PFSK-1 (cell line): ENCODE results near the gene CORIN.

Experiments used
- FOXP2 ChIP-seq: optimal IDR thresholded peaks from 2 replicates; pipeline ENCODE3; 2011; ENCODE audit warnings: borderline replicate concordance, control low read depth, inconsistent platforms; ENCODE audit not compliant: insufficient read depth; ENCODE audit errors: extremely low read length, extremely low read depth
- POLR2AphosphoS5 ChIP-seq: IDR thresholded peaks from 2 replicates; pipeline ENCODE4 v1.6.1; 2012; ENCODE audit warnings: low read depth, mild to moderate bottlenecking, control low read depth, low read length, moderate library complexity
- REST ChIP-seq, 2 experiments: IDR thresholded peaks; 2 replicates each; pipeline versions ENCODE4 v1.6.1 to v1.8.0; 2011 to 2012; ENCODE audit warnings: low read depth in 2 of 2, low read length in 2 of 2, control low read depth in 1 of 2, inconsistent platforms in 1 of 2, mild to moderate bottlenecking in 1 of 2, moderate library complexity in 1 of 2; ENCODE audit not compliant: insufficient read depth in 1 of 2
- SIN3A ChIP-seq: IDR thresholded peaks from 2 replicates; pipeline ENCODE4 v1.6.1; 2012; ENCODE audit warnings: mild to moderate bottlenecking, low read length, moderate library complexity, borderline replicate concordance; ENCODE audit not compliant: insufficient read depth
- TAF1 ChIP-seq: IDR thresholded peaks from 2 replicates; pipeline ENCODE4 v1.6.1; 2012; ENCODE audit warnings: low read length, control low read depth, borderline replicate concordance; ENCODE audit not compliant: insufficient read depth

Gene CORIN

GRCh38 chr4:47741200-47741599 is 96.7 kb downstream of the CORIN start:
- no peak for TF ChIP-seq SIN3A
- no peak for TF ChIP-seq TAF1
- no peak for TF ChIP-seq POLR2AphosphoS5
- TF ChIP-seq FOXP2: no peak
- no peak for TF ChIP-seq REST (IDR thresholded peaks at IDR 0.05; ENCODE audit: insufficient read depth in 1 of 2, low read depth in 2 of 2, low read length in 2 of 2)

GRCh38 chr4:47737326-47737725 is 100.5 kb downstream of the CORIN start:
- TF ChIP-seq FOXP2 (no peak), SIN3A (no peak), POLR2AphosphoS5 (no peak), REST (IDR thresholded peaks at IDR 0.05; ENCODE audit: insufficient read depth in 1 of 2, low read depth in 2 of 2, low read length in 2 of 2) (no peak), TAF1 (no peak)

- TF ChIP-seq POLR2AphosphoS5 (no peak), TAF1 (no peak), SIN3A (no peak), FOXP2 (no peak), REST (IDR thresholded peaks at IDR 0.05; ENCODE audit: insufficient read depth in 1 of 2, low read depth in 2 of 2, low read length in 2 of 2) (no peak)
Observed at GRCh38 chr4:47736555-47736954, 101.3 kb downstream of the CORIN start.

- TF ChIP-seq TAF1: no peak
- TF ChIP-seq POLR2AphosphoS5: no peak
- no peak for TF ChIP-seq SIN3A
- TF ChIP-seq FOXP2: no peak
- TF ChIP-seq REST (IDR thresholded peaks at IDR 0.05; ENCODE audit: insufficient read depth in 1 of 2, low read depth in 2 of 2, low read length in 2 of 2): no peak
Observed at GRCh38 chr4:47736146-47736545, 101.7 kb downstream of the CORIN start.
